Type B pancreatic cell (in vitro differentiated cells): ENCODE data around the gene PLEKHA8. TPM values are rescaled to one million over a fixed set of nuclear protein-coding genes. Genes with fewer than 3 reads are reported as not detected.

Source experiments
- DNase-seq: peaks from one replicate; pipeline ENCODE4 v3.0.0; 2021; ENCODE audit warnings: mixed read lengths; ENCODE audit not compliant: unreplicated experiment; ENCODE audit errors: extremely low spot score
- H3K27ac Mint-ChIP-seq: 2 replicates; pipeline ENCODE4 v1.8.0; 2021; ENCODE audit warnings: mild to moderate bottlenecking, mixed read lengths
- H3K27me3 Mint-ChIP-seq: 2 replicates; pipeline ENCODE4 v1.8.0; 2021; ENCODE audit warnings: mixed read lengths
- H3K36me3 Mint-ChIP-seq: 2 replicates; pipeline ENCODE4 v1.8.0; 2021; ENCODE audit warnings: mixed read lengths
- H3K4me1 Mint-ChIP-seq: one replicate; pipeline ENCODE4 v1.8.0; 2021; ENCODE audit warnings: mixed read lengths; ENCODE audit not compliant: unreplicated experiment
- H3K4me3 Mint-ChIP-seq: 2 replicates; pipeline ENCODE4 v1.8.0; 2021; ENCODE audit warnings: mild to moderate bottlenecking, mixed read lengths
- H3K9me3 Mint-ChIP-seq: 2 replicates; pipeline ENCODE4 v1.8.0; 2021; ENCODE audit warnings: mixed read lengths
- total RNA-seq: library from RNA; stranded (reverse); gene quantifications from 2 replicates; pipeline ENCODE4 v1.2.1, GENCODE V29; 2021; ENCODE audit warnings: low replicate concordance
- TF ChIP-seq, protein P1 (sequence below): fragments of 200-600 bp; sonication (generic); conservative IDR thresholded peaks from 2 replicates; pipeline ENCODE4 v1.5.0; 2021; ENCODE audit warnings: antibody characterized with exemption, mild to moderate bottlenecking

The PLEKHA8 gene
- total RNA-seq, 1 donor from 2014 or later: 46.0 TPM

DNA sequence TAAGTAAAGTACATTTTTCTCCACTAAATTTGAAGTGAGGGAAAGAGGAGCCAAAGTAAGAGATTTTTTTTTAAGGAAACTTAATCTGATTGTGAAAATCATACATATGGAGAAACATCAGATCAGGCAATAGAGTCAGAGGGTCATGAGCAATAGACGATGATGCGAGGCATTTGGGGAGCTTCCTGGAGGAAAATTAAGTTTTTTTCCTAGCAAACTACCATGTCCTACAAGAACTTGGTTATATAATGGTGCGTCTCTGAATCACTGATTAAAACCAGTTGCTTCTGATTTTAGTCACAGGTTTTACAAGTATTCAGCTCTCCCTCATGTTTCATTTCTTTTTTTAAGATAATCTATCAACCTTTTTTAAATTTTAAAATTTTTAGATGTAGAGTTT is 54.5 kb downstream of the PLEKHA8 start:
- no peak overlapping the region for H3K4me3 Mint-ChIP-seq
- H3K4me1 Mint-ChIP-seq: no peaks in the 10 kb centered on the region

DNA sequence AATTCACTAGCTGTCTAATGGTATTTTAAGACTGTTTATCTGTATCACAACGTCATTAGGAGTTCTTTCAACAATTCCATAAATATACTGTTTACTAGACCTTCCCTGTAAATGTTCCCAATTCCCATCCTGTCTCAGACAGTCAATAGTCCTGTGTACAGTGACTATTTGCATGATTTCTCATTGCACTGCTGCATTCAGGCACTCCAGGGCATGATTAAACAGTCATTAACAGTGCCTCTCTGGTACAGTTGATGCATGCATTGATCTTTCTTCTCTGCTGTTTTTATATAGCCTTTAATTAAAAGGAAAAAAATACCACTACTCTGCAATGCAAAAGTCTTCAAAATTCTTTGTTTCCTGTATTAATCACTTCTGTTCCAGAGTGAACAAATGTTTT is 55.1 kb downstream of the PLEKHA8 start:
- Mint-ChIP-seq H3K36me3 (peaks cover 32% of the 10 kb centered on the region), H3K9me3 (no peaks in the 10 kb centered on the region), H3K27ac (no peak overlapping the region), H3K4me3 (no peak overlapping the region), H3K4me1 (no peaks in the 10 kb centered on the region), H3K27me3 (no peaks in the 10 kb centered on the region)
- TF ChIP-seq, protein P1, sequence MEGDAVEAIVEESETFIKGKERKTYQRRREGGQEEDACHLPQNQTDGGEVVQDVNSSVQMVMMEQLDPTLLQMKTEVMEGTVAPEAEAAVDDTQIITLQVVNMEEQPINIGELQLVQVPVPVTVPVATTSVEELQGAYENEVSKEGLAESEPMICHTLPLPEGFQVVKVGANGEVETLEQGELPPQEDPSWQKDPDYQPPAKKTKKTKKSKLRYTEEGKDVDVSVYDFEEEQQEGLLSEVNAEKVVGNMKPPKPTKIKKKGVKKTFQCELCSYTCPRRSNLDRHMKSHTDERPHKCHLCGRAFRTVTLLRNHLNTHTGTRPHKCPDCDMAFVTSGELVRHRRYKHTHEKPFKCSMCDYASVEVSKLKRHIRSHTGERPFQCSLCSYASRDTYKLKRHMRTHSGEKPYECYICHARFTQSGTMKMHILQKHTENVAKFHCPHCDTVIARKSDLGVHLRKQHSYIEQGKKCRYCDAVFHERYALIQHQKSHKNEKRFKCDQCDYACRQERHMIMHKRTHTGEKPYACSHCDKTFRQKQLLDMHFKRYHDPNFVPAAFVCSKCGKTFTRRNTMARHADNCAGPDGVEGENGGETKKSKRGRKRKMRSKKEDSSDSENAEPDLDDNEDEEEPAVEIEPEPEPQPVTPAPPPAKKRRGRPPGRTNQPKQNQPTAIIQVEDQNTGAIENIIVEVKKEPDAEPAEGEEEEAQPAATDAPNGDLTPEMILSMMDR: no peak
- DNase-seq: no peak

More for the DNA sequence above, 54.5 kb downstream of the PLEKHA8 start:
- TF ChIP-seq, protein P1: no peak
- peaks cover 32% of the 10 kb centered on the region for H3K36me3 Mint-ChIP-seq
- H3K27ac Mint-ChIP-seq: no peak overlapping the region
- no peaks in the 10 kb centered on the region for H3K9me3 Mint-ChIP-seq
- no peak for DNase-seq
- H3K27me3 Mint-ChIP-seq: no peaks in the 10 kb centered on the region

DNA sequence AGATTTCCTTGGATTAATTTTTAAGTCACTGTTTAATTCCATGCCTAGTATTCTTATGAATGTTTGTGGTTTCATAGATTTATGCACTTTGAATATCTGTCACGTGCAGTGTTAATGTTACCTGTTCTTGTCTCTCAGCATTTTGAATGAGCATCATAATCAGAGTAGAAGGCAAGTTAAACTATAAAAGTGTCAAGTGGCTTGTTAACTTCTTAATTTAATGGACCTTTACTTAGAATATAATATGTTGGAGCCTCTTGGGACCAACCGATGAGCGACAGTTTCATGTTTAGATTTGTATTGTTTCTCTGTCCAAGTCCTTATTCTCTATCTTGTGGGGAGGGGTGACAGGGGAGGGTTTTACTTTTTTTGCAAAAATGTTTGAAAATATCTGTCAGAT is 56.0 kb downstream of the PLEKHA8 start:
- Mint-ChIP-seq H3K4me3 (no peak overlapping the region), H3K27ac (no peak overlapping the region), H3K27me3 (no peaks in the 10 kb centered on the region), H3K4me1 (no peaks in the 10 kb centered on the region), H3K36me3 (peaks cover 27% of the 10 kb centered on the region), H3K9me3 (no peaks in the 10 kb centered on the region)
- TF ChIP-seq, protein P1: no peak
- DNase-seq: no peak

DNA sequence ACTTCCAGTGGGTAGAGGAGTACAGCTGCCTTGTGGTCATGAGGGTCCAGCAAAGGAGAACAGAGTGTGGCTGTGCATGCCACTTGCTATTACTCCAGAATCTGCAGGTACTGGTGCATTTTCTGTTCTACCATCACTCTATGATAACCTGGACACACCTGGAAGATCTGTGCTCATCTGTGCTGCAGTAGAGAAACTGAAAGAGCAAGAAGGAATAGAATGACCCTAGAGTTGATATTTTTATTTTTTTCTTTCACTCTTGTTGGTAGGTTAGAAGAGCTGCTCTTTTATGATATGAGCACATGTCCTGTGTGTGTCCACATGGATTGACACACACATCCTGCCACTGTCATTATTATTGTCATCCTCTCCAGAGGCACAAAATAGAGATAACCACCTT is 58.3 kb downstream of the PLEKHA8 start:
- H3K36me3 Mint-ChIP-seq: peaks cover 20% of the 10 kb centered on the region
- no peak overlapping the region for H3K27ac Mint-ChIP-seq
- H3K4me3 Mint-ChIP-seq: no peak overlapping the region
- H3K9me3 Mint-ChIP-seq: no peaks in the 10 kb centered on the region
- no peaks in the 10 kb centered on the region for H3K4me1 Mint-ChIP-seq
- TF ChIP-seq, protein P1: no peak
- H3K27me3 Mint-ChIP-seq: no peaks in the 10 kb centered on the region
- no peak for DNase-seq

DNA sequence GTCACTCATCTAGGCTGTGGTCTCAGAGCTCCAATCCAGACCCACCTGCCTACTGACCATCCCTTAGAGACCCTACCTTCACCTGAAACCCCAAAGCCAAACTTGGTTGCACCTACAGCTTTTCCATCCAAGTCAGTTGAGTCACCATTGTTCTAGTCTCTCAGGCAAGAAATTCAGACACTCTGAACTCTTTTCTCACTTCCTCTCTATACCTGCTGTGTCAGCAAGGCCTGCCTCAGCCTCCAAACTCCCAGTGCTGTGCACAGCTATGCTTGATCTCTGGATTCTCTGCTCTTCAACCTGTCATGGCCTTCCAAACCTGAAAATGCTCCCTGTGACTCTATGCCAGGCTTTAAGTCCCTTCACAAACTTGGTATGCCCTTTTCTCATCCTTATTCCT is 59.2 kb downstream of the PLEKHA8 start:
- H3K9me3 Mint-ChIP-seq: no peaks in the 10 kb centered on the region
- H3K27ac Mint-ChIP-seq: peak overlapping the region; percentile 1

More for the DNA sequence above, 59.2 kb downstream of the PLEKHA8 start:
- no peaks in the 10 kb centered on the region for H3K27me3 Mint-ChIP-seq
- no peak overlapping the region for H3K4me3 Mint-ChIP-seq
- DNase-seq: no peak
- peaks cover 18% of the 10 kb centered on the region for H3K36me3 Mint-ChIP-seq
- no peaks in the 10 kb centered on the region for H3K4me1 Mint-ChIP-seq
- TF ChIP-seq, protein P1: no peak
